Measurements from ENCODE around the gene CEP112. TPM values are rescaled to one million over a fixed set of nuclear protein-coding genes. Genes with fewer than 3 reads are reported as not detected.

The CEP112 gene
- total RNA-seq, 1 experiment from 2014 or later, result 9.5 TPM

GRCh38 chr17:65771704-65772103, 420.2 kb downstream of the CEP112 start:
- Histone ChIP-seq H3K36me3 (ENCODE audit: control insufficient read depth, insufficient read depth, low read length) (no peaks in the 10 kb centered on the region), H3K9me3 (ENCODE audit: control insufficient read depth, insufficient read depth, low read depth, low read length) (no peaks in the 10 kb centered on the region), H3K27me3 (ENCODE audit: control insufficient read depth, insufficient read depth, low read length) (no peaks in the 10 kb centered on the region), H3K4me3 (ENCODE audit: low read depth in 2 of 2, low read length in 2 of 2) (no peak overlapping the region), H3K4me1 (ENCODE audit: control insufficient read depth, insufficient read depth, low read length) (no peaks in the 10 kb centered on the region), H3K27ac (ENCODE audit: low read length) (no peak overlapping the region)
- in situ Hi-C loops (cut with HindIII; ENCODE audit: low pct_unique_long_range_greater_than_20kb, low sequenced_read_pairs), result no loop called here
- intact Hi-C loops (cut with micrococcal nuclease; ENCODE audit: unreplicated experiment), result no loop called here
- BruUV-seq (replicated peaks), result no TSS peak
- ChIA-PET POLR2A (interaction anchor here (0.7 kb wide), 1 partner anchor 16 kb away, joined by 3 read pairs; no protein-coding TSS in a partner anchor), CTCF (no interaction called here)
- ATAC-seq, result no peak
- no peak for DNase-seq (ENCODE audit: low read depth, low spot score)
- TF ChIP-seq POLR2AphosphoS5 (IDR thresholded peaks at IDR 0.05; ENCODE audit: low read depth, low read length) (no peak), SIN3A (IDR thresholded peaks at IDR 0.05; ENCODE audit: borderline replicate concordance, insufficient read depth, low read depth, low read length) (no peak), TCF7L2 (IDR thresholded peaks at IDR 0.05; ENCODE audit: low read depth, low read length) (no peak), CTCF (IDR thresholded peaks at IDR 0.05) (no peak)
- TF ChIP-seq, protein P1, sequence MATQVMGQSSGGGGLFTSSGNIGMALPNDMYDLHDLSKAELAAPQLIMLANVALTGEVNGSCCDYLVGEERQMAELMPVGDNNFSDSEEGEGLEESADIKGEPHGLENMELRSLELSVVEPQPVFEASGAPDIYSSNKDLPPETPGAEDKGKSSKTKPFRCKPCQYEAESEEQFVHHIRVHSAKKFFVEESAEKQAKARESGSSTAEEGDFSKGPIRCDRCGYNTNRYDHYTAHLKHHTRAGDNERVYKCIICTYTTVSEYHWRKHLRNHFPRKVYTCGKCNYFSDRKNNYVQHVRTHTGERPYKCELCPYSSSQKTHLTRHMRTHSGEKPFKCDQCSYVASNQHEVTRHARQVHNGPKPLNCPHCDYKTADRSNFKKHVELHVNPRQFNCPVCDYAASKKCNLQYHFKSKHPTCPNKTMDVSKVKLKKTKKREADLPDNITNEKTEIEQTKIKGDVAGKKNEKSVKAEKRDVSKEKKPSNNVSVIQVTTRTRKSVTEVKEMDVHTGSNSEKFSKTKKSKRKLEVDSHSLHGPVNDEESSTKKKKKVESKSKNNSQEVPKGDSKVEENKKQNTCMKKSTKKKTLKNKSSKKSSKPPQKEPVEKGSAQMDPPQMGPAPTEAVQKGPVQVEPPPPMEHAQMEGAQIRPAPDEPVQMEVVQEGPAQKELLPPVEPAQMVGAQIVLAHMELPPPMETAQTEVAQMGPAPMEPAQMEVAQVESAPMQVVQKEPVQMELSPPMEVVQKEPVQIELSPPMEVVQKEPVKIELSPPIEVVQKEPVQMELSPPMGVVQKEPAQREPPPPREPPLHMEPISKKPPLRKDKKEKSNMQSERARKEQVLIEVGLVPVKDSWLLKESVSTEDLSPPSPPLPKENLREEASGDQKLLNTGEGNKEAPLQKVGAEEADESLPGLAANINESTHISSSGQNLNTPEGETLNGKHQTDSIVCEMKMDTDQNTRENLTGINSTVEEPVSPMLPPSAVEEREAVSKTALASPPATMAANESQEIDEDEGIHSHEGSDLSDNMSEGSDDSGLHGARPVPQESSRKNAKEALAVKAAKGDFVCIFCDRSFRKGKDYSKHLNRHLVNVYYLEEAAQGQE (IDR thresholded peaks at IDR 0.05; ENCODE audit: insufficient read depth in 1 of 2, low read depth in 2 of 2, low read length in 1 of 2), result no peak

DNA sequence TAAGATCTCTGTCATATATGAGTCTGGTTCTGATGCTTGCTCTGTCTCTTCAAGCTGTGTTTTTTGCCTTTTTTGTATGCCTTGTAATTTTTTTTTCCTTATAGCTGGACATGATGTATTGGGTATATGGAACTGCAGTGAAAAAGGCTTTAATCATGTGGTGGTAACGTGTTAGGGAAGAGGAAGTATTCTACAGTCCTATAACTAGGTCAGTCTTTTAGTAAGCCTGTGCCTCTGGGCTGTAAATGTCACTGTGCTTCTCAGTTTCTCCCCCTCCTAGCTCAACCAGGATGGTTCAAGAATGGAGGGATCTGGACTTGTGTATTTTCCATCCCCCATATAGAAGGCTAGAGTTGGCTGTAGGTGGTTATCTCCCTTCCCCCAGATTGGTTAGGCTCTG, 428.1 kb downstream of the CEP112 start:
- BruUV-seq (replicated peaks), result no TSS peak
- no peak overlapping the region for H3K4me3 ChIP-seq (ENCODE audit: low read depth in 2 of 2, low read length in 2 of 2)
- no peaks in the 10 kb centered on the region for H3K36me3 ChIP-seq (ENCODE audit: control insufficient read depth, insufficient read depth, low read length)
- no peak for DNase-seq (ENCODE audit: low read depth, low spot score)
- intact Hi-C loops (cut with micrococcal nuclease; ENCODE audit: unreplicated experiment), result no loop called here
- H3K27me3 ChIP-seq (ENCODE audit: control insufficient read depth, insufficient read depth, low read length), result no peaks in the 10 kb centered on the region
- TF ChIP-seq CTCF (IDR thresholded peaks at IDR 0.05) (no peak), TCF7L2 (IDR thresholded peaks at IDR 0.05; ENCODE audit: low read depth, low read length) (no peak), POLR2AphosphoS5 (IDR thresholded peaks at IDR 0.05; ENCODE audit: low read depth, low read length) (no peak), SIN3A (IDR thresholded peaks at IDR 0.05; ENCODE audit: borderline replicate concordance, insufficient read depth, low read depth, low read length) (no peak)
- TF ChIP-seq, protein P1 (IDR thresholded peaks at IDR 0.05; ENCODE audit: insufficient read depth in 1 of 2, low read depth in 2 of 2, low read length in 1 of 2), result no peak
- no peaks in the 10 kb centered on the region for H3K9me3 ChIP-seq (ENCODE audit: control insufficient read depth, insufficient read depth, low read depth, low read length)
- POLR2A ChIA-PET, result no interaction called here
- in situ Hi-C loops (cut with HindIII; ENCODE audit: low pct_unique_long_range_greater_than_20kb, low sequenced_read_pairs), result no loop called here
- CTCF ChIA-PET, result no interaction called here
- no peak for ATAC-seq
- H3K4me1 ChIP-seq (ENCODE audit: control insufficient read depth, insufficient read depth, low read length), result no peaks in the 10 kb centered on the region
- H3K27ac ChIP-seq (ENCODE audit: low read length), result no peak overlapping the region
